HG02798 (cell line): ENCODE results near the gene DSN1.

Experiments
- ATAC-seq: cut with Tn5 transposase; IDR thresholded peaks from one replicate; pipeline ENCODE4 v1.9.1; 2021; ENCODE audit warnings: mild to moderate bottlenecking; ENCODE audit not compliant: unreplicated experiment, poor library complexity

The DSN1 gene

GRCh38 chr20:36760647-36761046 is 12.9 kb downstream of the DSN1 start:
- ATAC-seq: no peak

DNA sequence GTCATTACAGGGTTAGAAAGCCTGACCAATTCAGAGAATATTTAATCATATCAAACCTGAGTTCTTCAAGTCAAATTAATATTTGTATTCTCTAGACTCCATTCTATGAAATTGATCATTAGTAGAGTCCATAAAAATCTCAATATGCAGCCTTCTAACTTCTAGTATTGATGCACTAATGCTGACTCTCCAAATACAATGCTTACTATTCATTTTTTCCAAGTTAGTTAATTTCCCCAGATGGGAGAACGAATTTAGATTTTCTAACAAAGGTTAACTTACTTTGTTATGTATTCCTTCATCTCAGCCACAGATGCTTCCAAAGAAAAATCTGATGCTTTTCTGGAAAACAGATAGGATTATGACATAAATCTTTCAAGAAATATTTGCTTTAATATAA is 15.3 kb downstream of the DSN1 start:
- ATAC-seq: no peak

- ATAC-seq: no peak
Observed at GRCh38 chr20:36756496-36756895, 17.1 kb downstream of the DSN1 start.

DNA sequence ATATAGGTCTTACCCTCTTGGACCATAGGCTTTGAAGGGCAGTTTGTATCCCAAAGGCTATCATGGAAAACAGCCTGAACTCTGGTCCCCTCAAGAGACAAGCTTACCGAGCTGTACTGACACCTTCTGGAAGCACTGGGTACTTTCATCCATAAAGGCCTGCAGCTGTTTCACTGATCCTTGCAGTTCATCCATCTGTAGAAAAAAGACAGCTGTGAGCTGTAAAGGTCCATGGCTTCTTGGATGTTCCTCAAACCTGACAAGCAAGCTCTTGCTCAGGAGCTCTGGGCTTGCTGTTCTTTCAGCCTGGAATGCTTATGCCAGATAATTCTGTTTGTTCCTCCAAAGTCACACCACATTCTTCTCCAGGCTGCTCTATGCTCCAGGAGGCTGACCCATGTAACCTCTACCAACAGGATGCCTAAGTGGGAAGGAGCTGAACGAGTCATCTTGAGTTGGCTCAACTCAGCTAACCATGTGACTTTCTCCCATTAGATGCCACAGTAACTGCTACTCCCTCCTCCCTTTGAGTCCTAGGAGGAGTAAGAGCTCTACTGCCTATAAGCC is 18.8 kb downstream of the DSN1 start:
- no peak for ATAC-seq

- no peak for ATAC-seq
Observed at GRCh38 chr20:36752582-36752981, 21.0 kb downstream of the DSN1 start.

DNA sequence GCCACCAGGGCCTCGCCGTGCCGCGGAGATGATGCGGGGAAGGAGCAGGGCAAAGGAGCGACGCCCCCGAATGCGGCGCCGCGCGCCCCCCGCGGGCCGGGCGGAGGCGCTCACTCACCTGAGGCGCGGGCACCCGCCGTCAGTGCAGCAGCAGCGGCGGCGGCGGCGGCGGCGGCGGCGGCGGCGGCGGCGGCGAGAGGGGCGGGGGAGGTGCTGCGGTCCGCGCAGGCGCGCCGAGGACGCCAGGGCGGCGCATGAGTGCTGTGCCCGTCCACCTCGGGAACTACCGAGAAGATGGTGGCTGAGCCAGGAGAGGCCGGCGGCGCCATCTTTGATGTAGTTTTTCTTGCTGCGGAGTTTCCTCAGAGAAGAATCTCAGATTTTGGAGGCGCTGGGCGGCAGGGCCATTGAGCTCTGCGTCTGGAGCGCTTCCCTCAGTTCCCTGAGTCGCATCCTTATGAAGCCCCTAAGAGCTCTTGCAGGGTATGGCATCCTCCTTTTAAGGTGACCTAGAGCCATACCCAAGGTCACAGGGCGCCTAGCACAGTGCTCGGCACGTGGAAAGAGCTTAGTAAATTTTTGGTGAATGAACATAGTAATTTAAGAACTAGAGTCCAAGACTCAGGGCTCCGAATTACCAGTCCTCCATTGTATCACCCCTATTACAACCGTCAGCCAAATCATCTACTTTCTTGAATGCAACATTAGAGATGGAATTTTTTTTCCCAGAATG is 27.5 kb downstream of the DSN1 start, which contains the start of gene NDRG3:
TSS of gene NDRG3 (minus strand) at position 164 of the 733 bp plus-strand sequence. CDS start 24,355 bp downstream, outside the sequence.
- ATAC-seq: peak; percentile 96

DNA sequence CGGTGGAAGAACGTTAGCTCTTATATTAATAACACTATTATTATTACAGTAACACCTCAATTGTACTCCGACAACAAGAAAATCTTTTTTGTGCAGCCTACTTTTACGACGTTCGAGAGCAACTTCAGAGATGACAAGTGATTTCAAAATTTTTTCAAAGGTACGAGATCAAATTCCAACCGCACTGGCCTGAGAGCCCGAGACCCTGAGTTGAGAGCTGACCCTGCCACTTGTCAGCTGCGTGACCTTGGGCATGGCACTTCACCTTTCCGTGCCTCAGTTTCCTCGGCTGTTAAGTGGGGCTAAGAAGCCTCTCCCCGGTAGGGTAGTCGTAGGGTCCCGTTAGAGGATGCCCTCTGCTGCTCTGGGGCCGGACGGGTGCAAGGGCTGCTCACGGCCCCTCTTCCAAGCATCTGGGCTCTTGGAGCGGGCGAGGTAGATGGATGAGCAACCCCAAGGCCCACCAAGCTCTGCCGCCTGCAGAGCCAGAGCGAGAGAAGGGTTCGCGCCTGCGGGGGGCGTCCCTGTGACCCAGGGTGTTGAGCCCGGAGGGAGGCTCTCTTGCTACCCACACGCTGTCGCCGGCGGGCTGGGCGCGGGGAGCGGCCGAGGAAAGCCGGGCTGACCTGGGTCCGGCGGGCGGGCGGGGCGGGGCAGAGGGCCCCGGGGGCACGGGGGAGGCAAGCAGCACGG is 28.2 kb downstream of the DSN1 start:
- no peak for ATAC-seq

DNA sequence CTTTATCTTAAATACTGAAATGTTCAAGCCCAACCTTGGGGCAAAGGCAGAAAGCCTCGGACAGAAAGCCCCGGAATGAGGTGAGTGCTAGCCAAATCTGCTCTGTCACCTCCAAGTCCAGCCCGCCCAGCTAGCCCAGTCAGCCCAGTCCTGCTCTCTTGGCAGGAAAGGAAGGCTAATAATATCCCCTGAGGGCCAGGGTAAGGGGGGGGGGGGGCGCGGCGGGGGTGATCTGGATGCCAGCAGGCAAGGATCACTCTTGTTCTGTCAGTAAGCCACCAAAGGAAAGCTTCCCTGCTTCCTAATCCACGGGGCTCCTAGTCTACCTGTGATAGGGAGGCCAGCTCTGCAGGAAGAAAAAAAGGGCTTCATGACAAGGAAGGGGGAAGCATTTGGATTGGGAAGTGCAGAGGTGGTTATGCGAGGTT is 28.8 kb downstream of the DSN1 start:
- ATAC-seq: no peak

GRCh38 chr20:36744243-36744642 is 29.3 kb downstream of the DSN1 start:
- no peak for ATAC-seq

DNA sequence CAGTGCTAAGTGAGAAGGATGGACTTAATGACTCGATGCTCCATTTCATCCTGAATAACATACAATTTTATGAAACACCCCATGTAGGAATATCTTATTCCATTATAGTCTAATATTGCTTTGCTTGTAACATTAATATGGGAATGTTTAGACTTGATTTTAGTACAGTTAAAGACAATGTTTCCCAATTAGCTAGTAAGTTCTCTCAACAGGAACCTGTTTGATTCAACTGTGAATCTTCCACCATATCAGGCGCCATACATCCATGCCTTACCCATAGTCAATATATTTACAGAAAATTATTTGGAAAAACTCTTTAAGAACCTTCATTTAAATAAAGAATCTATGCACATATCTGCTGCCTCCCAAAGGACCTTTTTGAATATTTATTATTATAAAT is 31.0 kb downstream of the DSN1 start:
- ATAC-seq: no peak

DNA sequence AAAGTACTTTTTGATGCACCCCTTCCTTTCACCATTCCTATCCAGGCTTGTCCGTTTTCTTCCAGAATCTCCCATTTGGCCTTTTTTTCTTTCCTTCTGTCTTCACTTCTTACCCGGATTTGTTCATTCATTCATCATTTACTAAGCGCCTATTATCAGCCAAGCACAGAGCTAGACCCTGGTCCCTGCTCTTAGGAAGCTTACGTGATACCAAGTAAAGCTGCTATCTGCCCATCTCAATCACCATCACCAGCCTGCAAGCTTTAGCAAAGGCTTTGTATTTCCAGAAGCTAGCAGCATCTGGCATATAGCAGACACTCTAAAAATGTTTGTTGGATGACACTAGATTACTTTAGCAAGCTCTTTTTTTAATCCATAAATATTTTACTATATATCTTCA is 32.5 kb downstream of the DSN1 start:
- no peak for ATAC-seq

DNA sequence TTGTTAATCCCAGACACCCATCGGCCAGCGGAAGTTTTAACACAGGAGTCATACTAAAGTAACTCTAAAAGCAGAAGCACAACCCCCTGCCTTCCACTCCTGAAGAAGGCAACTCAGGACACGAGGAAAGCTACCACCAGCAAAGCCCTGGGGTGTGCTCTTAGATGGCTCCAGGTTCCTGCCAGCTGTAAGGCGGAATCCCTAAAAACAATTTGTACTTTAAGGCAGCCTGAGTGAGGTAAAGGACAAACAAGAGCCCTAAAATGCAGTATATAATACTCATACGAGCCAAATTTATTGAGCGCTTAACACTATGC is 36.4 kb downstream of the DSN1 start:
- ATAC-seq: no peak

- no peak for ATAC-seq
Observed at GRCh38 chr20:36736451-36737182, 36.9 kb downstream of the DSN1 start.

GRCh38 chr20:36732456-36732855 is 41.1 kb downstream of the DSN1 start:
- no peak for ATAC-seq

GRCh38 chr20:36728986-36729385 is 44.6 kb downstream of the DSN1 start:
- no peak for ATAC-seq

GRCh38 chr20:36726168-36726567 is 47.4 kb downstream of the DSN1 start:
- ATAC-seq: no peak

- ATAC-seq: no peak
Observed at GRCh38 chr20:36720510-36720909, 53.1 kb downstream of the DSN1 start.

GRCh38 chr20:36717657-36718056 is 55.9 kb downstream of the DSN1 start:
- no peak for ATAC-seq

DNA sequence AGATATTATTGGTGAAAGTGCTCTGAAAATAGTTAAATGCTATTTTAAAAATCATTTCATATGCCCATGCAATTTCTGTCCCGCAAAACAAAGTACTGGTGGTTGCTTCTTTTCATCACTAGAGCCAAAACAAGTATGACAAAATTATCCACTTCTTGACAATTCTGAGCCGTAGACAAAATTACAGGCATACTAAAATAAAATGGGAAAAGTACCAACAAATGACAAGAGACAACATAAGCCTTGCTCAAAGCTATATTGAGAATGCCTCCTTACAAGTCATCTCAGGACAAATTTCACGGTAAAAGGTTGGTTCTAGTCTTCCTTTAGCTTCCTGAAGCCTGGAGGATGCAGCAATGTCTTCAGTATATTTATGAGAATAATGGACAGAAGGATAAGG is 56.5 kb downstream of the DSN1 start:
- no peak for ATAC-seq

DNA sequence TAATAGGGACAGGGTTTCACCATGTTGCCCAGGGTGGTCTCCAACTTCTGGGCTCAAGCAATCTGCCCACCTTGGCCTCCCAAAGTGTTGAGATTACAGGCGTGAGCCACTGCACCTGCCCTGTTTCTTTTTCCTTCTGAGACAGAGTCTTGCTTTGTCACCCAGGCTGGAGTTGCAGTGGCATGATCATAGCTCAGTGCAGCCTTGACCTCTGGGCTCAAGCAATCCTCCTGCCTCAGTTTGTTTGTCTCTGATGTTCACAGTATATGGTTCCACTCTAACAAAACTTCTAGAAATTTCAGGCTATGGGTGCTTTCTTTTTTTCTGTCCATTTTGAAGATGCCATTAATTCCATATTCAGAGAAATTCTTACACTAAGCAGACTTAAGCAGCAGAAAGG is 60.8 kb downstream of the DSN1 start:
- no peak for ATAC-seq

GRCh38 chr20:36709126-36709525 is 64.4 kb downstream of the DSN1 start:
- ATAC-seq: no peak
